Activated CD4-positive, alpha-beta memory T cell treated with anti-CD3 and anti-CD28 coated beads for 36 hours (primary cell): ENCODE data around the gene RBM20. TPM values are rescaled to one million over a fixed set of nuclear protein-coding genes. Genes with fewer than 3 reads are reported as not detected.

ENCODE experiments used
- CTCF ChIA-PET: fragments of 350-600 bp; sonication (Branson Sonifier 250); formaldehyde crosslinking; loops from one replicate; lab custom pipeline; 2021; ENCODE audit warnings: antibody characterized with exemption, inconsistent platforms; lab: Charles Lee
- POLR2A ChIA-PET: fragments of 350-600 bp; sonication (Branson Sonifier 250); formaldehyde crosslinking; loops from one replicate; lab custom pipeline; 2021; ENCODE audit warnings: antibody characterized with exemption; lab: Charles Lee
- DNase-seq: peaks from one replicate; pipeline ENCODE4 v3.0.0-alpha.2; 2020
- H3K27ac Mint-ChIP-seq: one replicate; pipeline ENCODE4 v1.8.0; 2021; ENCODE audit warnings: mixed read lengths
- H3K27me3 Mint-ChIP-seq: one replicate; pipeline ENCODE4 v1.8.0; 2021; ENCODE audit warnings: mixed read lengths
- H3K36me3 Mint-ChIP-seq: one replicate; pipeline ENCODE4 v1.8.0; 2021; ENCODE audit warnings: mixed read lengths
- H3K4me1 Mint-ChIP-seq: one replicate; pipeline ENCODE4 v1.8.0; 2021; ENCODE audit warnings: low read depth, mixed read lengths
- H3K4me3 Mint-ChIP-seq: one replicate; pipeline ENCODE4 v1.8.0; 2021; ENCODE audit warnings: mild to moderate bottlenecking, mixed read lengths
- H3K9me3 Mint-ChIP-seq: one replicate; pipeline ENCODE4 v1.8.0; 2021; ENCODE audit warnings: mixed read lengths
- intact Hi-C: fragments of 100-400 bp; cut with micrococcal nuclease; formaldehyde crosslinking; loops from one replicate; pipeline ENCODE4 v1.15.1; 2023
- total RNA-seq, 2 experiments: library from RNA; stranded (reverse); gene quantifications; one replicate each; pipeline ENCODE4 v1.2.3, GENCODE V29; 2021

The RBM20 gene
- total RNA-seq, 2 experiments from 2014 or later, result not detected

DNA sequence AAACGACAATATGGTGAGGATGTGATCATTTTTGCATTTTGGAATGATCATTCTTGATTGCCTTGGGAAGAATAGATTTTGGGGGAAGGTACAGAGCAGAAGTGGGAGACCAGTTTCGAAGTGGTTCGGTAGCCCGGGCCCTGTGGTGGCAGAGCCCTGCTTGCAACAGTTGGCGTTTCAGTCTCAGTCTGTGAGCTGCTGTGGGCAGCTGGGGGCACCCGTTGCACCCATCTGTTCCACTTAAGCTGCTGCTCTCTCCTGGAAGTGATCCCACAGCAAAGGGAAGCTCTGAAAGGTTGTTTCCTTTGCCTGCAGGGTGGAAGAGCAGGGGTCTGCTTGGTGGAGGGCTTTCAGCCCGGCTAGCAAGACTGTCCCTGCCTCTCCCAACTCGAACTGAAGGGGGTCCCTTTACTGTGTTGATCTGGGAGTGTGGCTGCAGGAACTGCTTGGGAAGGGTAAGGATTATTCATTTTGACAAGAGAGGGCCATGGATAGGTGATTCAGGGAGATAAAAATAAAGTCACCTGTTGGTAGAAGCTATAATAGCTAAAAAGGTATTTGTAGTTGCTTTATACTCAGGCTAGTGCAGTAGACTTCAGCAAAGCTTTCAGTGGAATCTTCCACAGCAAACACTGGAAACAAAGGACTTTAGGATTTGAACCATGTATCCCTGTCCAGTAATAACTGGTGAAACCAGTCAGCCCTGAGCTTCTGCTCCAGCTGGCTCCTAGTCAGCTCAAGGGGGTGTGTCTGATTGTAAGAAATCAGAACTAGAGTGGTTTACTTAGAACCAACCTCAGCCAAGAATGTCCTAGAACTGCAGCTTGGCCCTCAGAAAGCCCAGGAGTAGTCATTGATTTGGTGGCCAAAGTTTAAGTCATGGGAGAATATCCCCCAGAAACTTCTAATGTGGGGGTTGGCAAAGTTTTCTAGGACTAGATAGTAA is 174.4 kb downstream of the RBM20 start:
- intact Hi-C loops, result no loop called here
- Mint-ChIP-seq H3K27me3 (no peaks in the 10 kb centered on the region), H3K4me3 (no peak overlapping the region), H3K4me1 (peaks cover 16% of the 10 kb centered on the region), H3K9me3 (no peaks in the 10 kb centered on the region), H3K27ac (no peak overlapping the region), H3K36me3 (no peaks in the 10 kb centered on the region)
- ChIA-PET POLR2A (no interaction called here), CTCF (interaction anchor here (1.2 kb wide), 1 partner anchor 15 kb away, joined by 4 read pairs; no protein-coding TSS in a partner anchor)
- DNase-seq, result no peak

DNA sequence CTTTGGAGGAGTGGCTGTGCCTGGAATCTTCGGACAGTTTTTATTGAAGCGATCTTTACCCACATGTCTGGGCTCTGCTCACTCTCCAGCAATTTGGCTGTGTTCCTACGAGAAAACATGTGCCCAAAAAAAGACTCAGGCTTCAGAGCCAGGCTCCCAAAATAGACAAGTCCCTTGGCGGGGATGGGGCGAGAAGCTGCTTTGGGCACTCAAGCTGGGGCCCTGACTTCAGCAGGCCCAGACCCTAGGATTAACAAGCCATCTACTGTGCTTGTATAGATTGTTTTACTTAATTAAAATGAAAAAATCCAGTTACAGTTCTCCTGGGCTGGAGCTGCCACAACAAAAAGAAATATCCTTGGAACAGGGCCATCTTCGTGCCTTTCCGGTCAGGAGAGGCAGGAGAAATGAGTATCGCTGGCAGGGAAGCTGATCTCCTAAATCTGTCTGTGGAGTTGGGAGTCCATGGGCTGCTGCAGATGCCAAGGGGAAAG is 176.2 kb downstream of the RBM20 start:
- Mint-ChIP-seq H3K36me3 (no peaks in the 10 kb centered on the region), H3K9me3 (no peaks in the 10 kb centered on the region), H3K4me3 (no peak overlapping the region), H3K27ac (no peak overlapping the region), H3K4me1 (peaks cover 12% of the 10 kb centered on the region), H3K27me3 (no peaks in the 10 kb centered on the region)
- intact Hi-C loops, result no loop called here
- ChIA-PET POLR2A (interaction anchor here (1.0 kb wide), 1 partner anchor 46 kb away, joined by 3 read pairs; no protein-coding TSS in a partner anchor), CTCF (no interaction called here)
- no peak for DNase-seq

DNA sequence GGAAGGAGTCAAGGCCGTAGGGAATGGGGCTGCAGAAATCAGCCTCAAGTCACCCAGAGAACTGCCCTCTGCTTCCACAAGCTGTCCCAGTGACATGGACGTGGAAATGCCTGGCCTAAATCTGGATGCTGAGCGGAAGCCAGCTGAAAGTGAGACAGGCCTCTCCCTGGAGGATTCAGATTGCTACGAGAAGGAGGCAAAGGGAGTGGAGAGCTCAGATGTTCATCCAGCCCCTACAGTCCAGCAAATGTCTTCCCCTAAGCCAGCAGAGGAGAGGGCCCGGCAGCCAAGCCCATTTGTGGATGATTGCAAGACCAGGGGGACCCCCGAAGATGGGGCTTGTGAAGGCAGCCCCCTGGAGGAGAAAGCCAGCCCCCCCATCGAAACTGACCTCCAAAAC is 177.4 kb downstream of the RBM20 start:
- CTCF ChIA-PET, result interaction anchor here (1.5 kb wide), 1 partner anchor 19 kb away, joined by 4 read pairs; no protein-coding TSS in a partner anchor

GRCh38 chr10:110822035-110822711 is 178.0 kb downstream of the RBM20 start:
- CTCF ChIA-PET, result interaction anchor here (1.5 kb wide), 1 partner anchor 19 kb away, joined by 4 read pairs; no protein-coding TSS in a partner anchor

More for the DNA sequence above, 177.4 kb downstream of the RBM20 start:
- Mint-ChIP-seq H3K9me3 (no peaks in the 10 kb centered on the region), H3K4me1 (peaks cover 5% of the 10 kb centered on the region), H3K27me3 (no peaks in the 10 kb centered on the region), H3K36me3 (no peaks in the 10 kb centered on the region), H3K27ac (no peak overlapping the region), H3K4me3 (no peak overlapping the region)
- intact Hi-C loops, result no loop called here
- POLR2A ChIA-PET, result interaction anchor here (1.0 kb wide), 1 partner anchor 47 kb away, joined by 3 read pairs; no protein-coding TSS in a partner anchor
- no peak for DNase-seq

GRCh38 chr10:110822712-110823311 is 178.7 kb downstream of the RBM20 start:
- no peak overlapping the region for H3K27ac Mint-ChIP-seq
- ChIA-PET POLR2A (no interaction called here), CTCF (interaction anchor here (1.5 kb wide), 1 partner anchor 20 kb away, joined by 4 read pairs; no protein-coding TSS in a partner anchor)
- H3K9me3 Mint-ChIP-seq, result no peaks in the 10 kb centered on the region
- H3K4me3 Mint-ChIP-seq, result no peak overlapping the region
- DNase-seq, result no peak
- intact Hi-C loops, result no loop called here
- H3K27me3 Mint-ChIP-seq, result no peaks in the 10 kb centered on the region
- no peaks in the 10 kb centered on the region for H3K36me3 Mint-ChIP-seq
- no peaks in the 10 kb centered on the region for H3K4me1 Mint-ChIP-seq

More at GRCh38 chr10:110822035-110822711, 178.0 kb downstream of the RBM20 start:
- Mint-ChIP-seq H3K36me3 (no peaks in the 10 kb centered on the region), H3K9me3 (no peaks in the 10 kb centered on the region), H3K4me3 (no peak overlapping the region), H3K4me1 (peaks cover 3% of the 10 kb centered on the region), H3K27ac (no peak overlapping the region), H3K27me3 (no peaks in the 10 kb centered on the region)
- DNase-seq, result no peak
- intact Hi-C loops, result no loop called here
- POLR2A ChIA-PET, result no interaction called here

GRCh38 chr10:110824152-110824441 is 180.0 kb downstream of the RBM20 start:
- no peaks in the 10 kb centered on the region for H3K9me3 Mint-ChIP-seq
- no peak overlapping the region for H3K4me3 Mint-ChIP-seq
- DNase-seq, result no peak
- POLR2A ChIA-PET, result no interaction called here
- intact Hi-C loops, result no loop called here
- H3K27me3 Mint-ChIP-seq, result no peaks in the 10 kb centered on the region
- no peaks in the 10 kb centered on the region for H3K36me3 Mint-ChIP-seq
- CTCF ChIA-PET, result no interaction called here
- H3K27ac Mint-ChIP-seq, result no peak overlapping the region
- H3K4me1 Mint-ChIP-seq, result no peaks in the 10 kb centered on the region

GRCh38 chr10:110824660-110825059 is 180.5 kb downstream of the RBM20 start:
- Mint-ChIP-seq H3K27ac (no peak overlapping the region), H3K4me3 (no peak overlapping the region), H3K9me3 (no peaks in the 10 kb centered on the region), H3K27me3 (no peaks in the 10 kb centered on the region), H3K36me3 (no peaks in the 10 kb centered on the region), H3K4me1 (no peaks in the 10 kb centered on the region)
- ChIA-PET CTCF (no interaction called here), POLR2A (no interaction called here)
- DNase-seq, result no peak
- intact Hi-C loops, result no loop called here

- CTCF ChIA-PET, result interaction anchor here (0.7 kb wide), 1 partner anchor 34 kb away, joined by 3 read pairs; no protein-coding TSS in a partner anchor
- POLR2A ChIA-PET, result no interaction called here
Observed at GRCh38 chr10:110825508-110825907, 181.4 kb downstream of the RBM20 start.

GRCh38 chr10:110827410-110827809 is 183.3 kb downstream of the RBM20 start:
- no peak overlapping the region for H3K4me3 Mint-ChIP-seq
- POLR2A ChIA-PET, result no interaction called here
- H3K36me3 Mint-ChIP-seq, result no peaks in the 10 kb centered on the region
- intact Hi-C loops, result no loop called here
- H3K9me3 Mint-ChIP-seq, result no peaks in the 10 kb centered on the region
- no peak for DNase-seq
- H3K4me1 Mint-ChIP-seq, result no peaks in the 10 kb centered on the region
- H3K27me3 Mint-ChIP-seq, result no peaks in the 10 kb centered on the region
- no peak overlapping the region for H3K27ac Mint-ChIP-seq
- CTCF ChIA-PET, result interaction anchor here (1.4 kb wide), 1 partner anchor 25 kb away, joined by 4 read pairs; no protein-coding TSS in a partner anchor

More at GRCh38 chr10:110825508-110825907, 181.4 kb downstream of the RBM20 start:
- Mint-ChIP-seq H3K4me1 (no peaks in the 10 kb centered on the region), H3K36me3 (no peaks in the 10 kb centered on the region), H3K9me3 (no peaks in the 10 kb centered on the region), H3K27me3 (no peaks in the 10 kb centered on the region), H3K27ac (no peak overlapping the region), H3K4me3 (no peak overlapping the region)
- intact Hi-C loops, result no loop called here
- no peak for DNase-seq

- POLR2A ChIA-PET, result no interaction called here
Observed at GRCh38 chr10:110827875-110828274, 183.7 kb downstream of the RBM20 start.

DNA sequence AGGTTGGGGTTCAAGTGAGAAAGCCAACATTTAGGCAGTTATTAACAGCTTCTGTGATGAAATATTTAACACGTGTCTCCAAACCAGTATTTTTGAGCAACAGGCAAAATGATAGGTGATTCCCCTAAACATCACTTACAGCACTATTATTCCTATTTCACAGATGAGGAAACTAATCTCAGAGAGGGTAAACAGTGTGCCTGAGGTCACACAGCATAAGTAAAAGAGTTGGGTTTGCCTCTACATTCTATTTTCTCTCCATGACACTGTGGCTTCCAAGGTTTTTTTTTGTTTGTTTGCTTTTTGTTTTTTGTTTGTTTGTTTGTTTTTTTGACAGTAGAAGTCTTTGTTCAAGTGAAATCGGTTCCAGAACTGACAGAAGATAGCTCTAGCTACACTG is 184.4 kb downstream of the RBM20 start:
- no peaks in the 10 kb centered on the region for H3K27me3 Mint-ChIP-seq
- intact Hi-C loops, result no loop called here
- CTCF ChIA-PET, result interaction anchor here (0.6 to 1.4 kb wide), 2 partner anchors 16 to 26 kb away, joined by 3 to 4 read pairs; no protein-coding TSS in a partner anchor

More at GRCh38 chr10:110827875-110828274, 183.7 kb downstream of the RBM20 start:
- Mint-ChIP-seq H3K4me3 (no peak overlapping the region), H3K4me1 (no peaks in the 10 kb centered on the region), H3K27me3 (no peaks in the 10 kb centered on the region), H3K27ac (no peak overlapping the region), H3K9me3 (no peaks in the 10 kb centered on the region), H3K36me3 (no peaks in the 10 kb centered on the region)
- intact Hi-C loops, result no loop called here
- CTCF ChIA-PET, result interaction anchor here (1.4 kb wide), 1 partner anchor 25 kb away, joined by 4 read pairs; no protein-coding TSS in a partner anchor
- no peak for DNase-seq

More for the DNA sequence above, 184.4 kb downstream of the RBM20 start:
- Mint-ChIP-seq H3K27ac (no peak overlapping the region), H3K9me3 (no peaks in the 10 kb centered on the region), H3K4me1 (no peaks in the 10 kb centered on the region), H3K36me3 (no peaks in the 10 kb centered on the region), H3K4me3 (no peak overlapping the region)
- POLR2A ChIA-PET, result no interaction called here
- DNase-seq, result no peak
